ENCODE results near the gene RTKN2. TPM values are rescaled to one million over a fixed set of nuclear protein-coding genes. Genes with fewer than 3 reads are reported as not detected.
"Not testable (repeated sequence)": the region's sequence is repeated elsewhere in the genome, so short reads cannot be mapped to it uniquely, and the experiment has no call there.

The RTKN2 gene
- total RNA-seq, 1 donor from 2014 or later, result 13.2 TPM

DNA sequence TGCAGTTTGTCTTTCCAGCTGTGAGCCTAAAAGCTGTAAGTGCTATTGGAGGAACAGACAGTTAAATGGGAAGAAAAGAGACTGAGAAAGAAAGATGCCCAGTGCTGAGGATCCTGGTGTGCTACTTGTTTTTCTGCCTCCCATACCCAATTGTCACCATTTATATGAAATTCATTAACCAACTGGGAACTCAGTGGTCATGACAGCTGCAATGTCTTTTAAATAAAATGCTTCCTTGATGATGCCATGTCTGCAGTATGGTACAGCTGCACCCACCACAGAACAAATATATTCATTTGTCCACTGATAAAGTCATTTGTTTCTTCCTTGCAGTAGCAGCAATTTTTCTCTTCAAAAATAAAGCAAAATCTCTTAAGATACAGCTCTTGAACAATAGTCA lies 15.6 kb upstream of the RTKN2 start:
- H3K36me3 Mint-ChIP-seq (ENCODE audit: insufficient read depth), result no peaks in the 10 kb centered on the region
- H3K9me3 Mint-ChIP-seq (ENCODE audit: low read depth), result no peaks in the 10 kb centered on the region
- H3K27me3 Mint-ChIP-seq, result no peaks in the 10 kb centered on the region
- no peak for DNase-seq (ENCODE audit: low spot score, unreplicated experiment)
- no peak overlapping the region for H3K27ac Mint-ChIP-seq
- no peaks in the 10 kb centered on the region for H3K4me1 Mint-ChIP-seq (ENCODE audit: low read depth)
- no peak overlapping the region for H3K4me3 Mint-ChIP-seq (ENCODE audit: low read depth)
- TF ChIP-seq, protein P1, sequence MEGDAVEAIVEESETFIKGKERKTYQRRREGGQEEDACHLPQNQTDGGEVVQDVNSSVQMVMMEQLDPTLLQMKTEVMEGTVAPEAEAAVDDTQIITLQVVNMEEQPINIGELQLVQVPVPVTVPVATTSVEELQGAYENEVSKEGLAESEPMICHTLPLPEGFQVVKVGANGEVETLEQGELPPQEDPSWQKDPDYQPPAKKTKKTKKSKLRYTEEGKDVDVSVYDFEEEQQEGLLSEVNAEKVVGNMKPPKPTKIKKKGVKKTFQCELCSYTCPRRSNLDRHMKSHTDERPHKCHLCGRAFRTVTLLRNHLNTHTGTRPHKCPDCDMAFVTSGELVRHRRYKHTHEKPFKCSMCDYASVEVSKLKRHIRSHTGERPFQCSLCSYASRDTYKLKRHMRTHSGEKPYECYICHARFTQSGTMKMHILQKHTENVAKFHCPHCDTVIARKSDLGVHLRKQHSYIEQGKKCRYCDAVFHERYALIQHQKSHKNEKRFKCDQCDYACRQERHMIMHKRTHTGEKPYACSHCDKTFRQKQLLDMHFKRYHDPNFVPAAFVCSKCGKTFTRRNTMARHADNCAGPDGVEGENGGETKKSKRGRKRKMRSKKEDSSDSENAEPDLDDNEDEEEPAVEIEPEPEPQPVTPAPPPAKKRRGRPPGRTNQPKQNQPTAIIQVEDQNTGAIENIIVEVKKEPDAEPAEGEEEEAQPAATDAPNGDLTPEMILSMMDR (IDR thresholded peaks at IDR 0.05; ENCODE audit: unreplicated experiment), result no peak

DNA sequence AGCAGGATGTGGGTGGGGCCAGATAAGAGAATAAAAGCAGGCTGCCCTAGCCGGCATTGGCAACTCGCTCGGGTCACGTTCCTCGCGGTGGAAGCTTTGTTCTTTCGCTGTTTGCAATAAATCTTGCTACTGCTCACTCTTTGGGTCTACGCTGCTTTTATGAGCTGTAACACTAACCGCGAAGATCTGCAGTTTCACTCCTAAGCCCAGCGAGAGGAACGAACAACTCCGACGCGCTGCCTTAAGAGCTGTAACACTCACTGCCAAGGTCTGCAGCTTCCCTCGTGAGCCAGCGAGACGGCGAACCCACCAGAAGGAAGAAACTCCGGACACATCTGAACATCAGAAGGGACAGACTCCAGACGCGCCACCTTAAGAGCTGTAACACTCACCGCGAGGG lies 12.7 kb upstream of the RTKN2 start:
- H3K4me1 Mint-ChIP-seq (ENCODE audit: low read depth); H3K36me3 Mint-ChIP-seq (ENCODE audit: insufficient read depth); H3K27ac Mint-ChIP-seq; H3K27me3 Mint-ChIP-seq; H3K4me3 Mint-ChIP-seq (ENCODE audit: low read depth); H3K9me3 Mint-ChIP-seq (ENCODE audit: low read depth); DNase-seq (ENCODE audit: low spot score, unreplicated experiment): not testable (repeated sequence)

DNA sequence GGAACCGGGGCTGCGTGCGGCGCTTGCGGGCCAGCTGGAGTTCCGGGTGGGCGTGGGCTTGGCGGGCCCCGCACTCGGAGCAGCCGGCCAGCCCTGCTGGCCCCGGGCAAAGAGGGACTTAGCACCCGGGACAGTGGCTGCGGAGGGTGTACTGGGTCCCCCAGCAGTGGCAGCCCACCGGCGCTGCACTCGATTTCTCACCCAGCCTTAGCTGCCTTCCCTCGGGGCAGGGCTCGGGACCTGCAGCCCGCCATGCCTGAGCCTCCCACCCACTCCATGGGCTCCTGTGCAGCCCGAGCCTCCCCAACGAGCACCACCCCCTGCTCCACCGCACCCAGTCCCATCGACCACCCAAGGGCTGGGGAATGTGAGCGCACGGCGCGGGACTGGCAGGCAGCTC lies 11.7 kb upstream of the RTKN2 start:
- H3K4me1 Mint-ChIP-seq (ENCODE audit: low read depth); H3K36me3 Mint-ChIP-seq (ENCODE audit: insufficient read depth); H3K27me3 Mint-ChIP-seq; H3K9me3 Mint-ChIP-seq (ENCODE audit: low read depth); H3K27ac Mint-ChIP-seq; DNase-seq (ENCODE audit: low spot score, unreplicated experiment); H3K4me3 Mint-ChIP-seq (ENCODE audit: low read depth): not testable (repeated sequence)

DNA sequence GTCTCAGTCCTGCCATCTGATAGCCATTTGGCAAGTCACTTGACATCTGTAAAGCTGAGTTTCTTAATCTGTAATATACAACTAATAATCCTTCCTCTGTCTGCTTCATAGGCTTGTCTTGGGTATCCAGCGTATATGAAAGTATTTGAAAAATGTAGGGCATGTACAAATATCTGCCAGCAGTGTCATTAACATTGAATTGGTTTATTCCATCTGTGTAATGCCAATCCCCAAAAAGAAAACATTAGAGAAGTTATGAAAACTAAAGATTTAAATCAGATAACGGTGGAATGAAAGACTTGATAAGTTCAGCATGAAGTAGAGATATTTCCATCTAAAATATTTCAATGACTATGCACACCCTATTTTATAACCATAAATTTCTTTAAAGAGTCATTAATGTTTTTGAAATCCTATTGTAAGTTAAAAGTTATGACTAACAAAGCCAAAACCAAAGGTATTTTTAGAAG lies 9.8 kb upstream of the RTKN2 start:
- Mint-ChIP-seq H3K4me3 (ENCODE audit: low read depth) (no peak overlapping the region), H3K27me3 (no peaks in the 10 kb centered on the region)
- TF ChIP-seq, protein P1 (IDR thresholded peaks at IDR 0.05; ENCODE audit: unreplicated experiment), result no peak

DNA sequence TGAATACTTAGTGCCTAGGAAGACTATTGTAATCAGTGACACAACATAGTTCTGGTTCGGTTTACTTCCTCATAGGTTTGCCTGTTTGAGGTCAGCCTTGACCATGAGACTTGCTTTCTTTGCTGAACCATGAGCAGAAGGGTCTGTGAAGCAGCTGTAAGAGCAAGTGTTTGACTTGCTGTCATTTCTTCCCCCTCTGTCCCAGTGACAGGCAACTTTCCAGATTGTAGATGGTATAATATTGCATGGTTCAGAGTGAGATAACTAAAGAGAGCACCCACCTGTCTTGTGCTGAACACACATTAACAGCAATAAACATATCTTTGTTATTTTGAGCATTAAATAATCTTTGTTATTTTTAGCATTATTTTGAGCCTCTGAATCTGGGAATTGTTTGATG lies 9.3 kb upstream of the RTKN2 start:
- Mint-ChIP-seq H3K4me1 (ENCODE audit: low read depth) (peaks cover 9% of the 10 kb centered on the region), H3K36me3 (ENCODE audit: insufficient read depth) (no peaks in the 10 kb centered on the region), H3K27me3 (no peaks in the 10 kb centered on the region), H3K4me3 (ENCODE audit: low read depth) (no peak overlapping the region), H3K27ac (no peak overlapping the region), H3K9me3 (ENCODE audit: low read depth) (no peaks in the 10 kb centered on the region)
- TF ChIP-seq, protein P1 (IDR thresholded peaks at IDR 0.05; ENCODE audit: unreplicated experiment), result no peak
- no peak for DNase-seq (ENCODE audit: low spot score, unreplicated experiment)

More for the DNA sequence above, 9.8 kb upstream of the RTKN2 start:
- no peak overlapping the region for H3K27ac Mint-ChIP-seq
- no peaks in the 10 kb centered on the region for H3K9me3 Mint-ChIP-seq (ENCODE audit: low read depth)
- H3K4me1 Mint-ChIP-seq (ENCODE audit: low read depth), result peaks cover 9% of the 10 kb centered on the region
- DNase-seq (ENCODE audit: low spot score, unreplicated experiment), result no peak
- H3K36me3 Mint-ChIP-seq (ENCODE audit: insufficient read depth), result no peaks in the 10 kb centered on the region

DNA sequence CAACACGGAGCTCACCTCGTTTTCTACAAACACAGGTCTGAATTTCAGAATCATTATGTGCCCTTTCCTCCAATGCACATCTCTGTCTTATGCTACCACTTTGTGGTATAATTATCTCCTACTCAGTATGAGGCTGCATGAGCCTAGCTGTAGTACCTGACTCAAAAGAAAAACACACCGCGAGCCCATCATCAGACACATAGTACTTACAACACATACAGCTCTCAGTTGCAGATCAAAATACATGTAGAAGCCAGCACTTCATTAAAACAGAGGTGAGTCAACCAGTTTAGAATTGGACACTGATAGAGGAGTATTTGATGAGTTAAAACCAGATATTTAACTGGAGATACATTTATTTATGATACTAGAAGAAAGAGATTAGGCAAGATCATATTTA lies 1.4 kb upstream of the RTKN2 start:
- H3K4me3 Mint-ChIP-seq (ENCODE audit: low read depth), result no peak overlapping the region
- DNase-seq (ENCODE audit: low spot score, unreplicated experiment), result no peak
- H3K36me3 Mint-ChIP-seq (ENCODE audit: insufficient read depth), result no peaks in the 10 kb centered on the region

More for the DNA sequence above, 1.4 kb upstream of the RTKN2 start:
- H3K27me3 Mint-ChIP-seq, result no peaks in the 10 kb centered on the region
- no peaks in the 10 kb centered on the region for H3K9me3 Mint-ChIP-seq (ENCODE audit: low read depth)
- H3K4me1 Mint-ChIP-seq (ENCODE audit: low read depth), result peaks cover 13% of the 10 kb centered on the region
- no peak overlapping the region for H3K27ac Mint-ChIP-seq
- TF ChIP-seq, protein P1 (IDR thresholded peaks at IDR 0.05; ENCODE audit: unreplicated experiment), result no peak
